Thoracic aorta (tissue), 2 donors: Measurements from ENCODE around the gene ATL1. TPM values are rescaled to one million over a fixed set of nuclear protein-coding genes. Genes with fewer than 3 reads are reported as not detected.

Experiments
- ATAC-seq: fragments of 150-250 bp; one replicate; pipeline ENCODE4 v1.8.0; 2017; ENCODE audit warnings: low read depth; ENCODE audit not compliant: insufficient number of reproducible peaks, low FRiP score
- DNase-seq: peaks from one replicate; pipeline ENCODE4 v3.0.0-alpha.2; 2020; ENCODE audit warnings: low spot score
- H3K27ac ChIP-seq, 2 donors: fragments of 200-600 bp; sonication (generic); 1 replicate in 1 of 2; 2 replicates in 1 of 2; pipeline ENCODE4 v1.5.1; 2016; ENCODE audit warnings: mild to moderate bottlenecking in 2 of 2, moderate library complexity in 2 of 2
- H3K27me3 ChIP-seq: fragments of 200-600 bp; sonication (generic); replicated peaks from 2 replicates; pipeline ENCODE4 v1.6.0; 2016; ENCODE audit warnings: mild to moderate bottlenecking; ENCODE audit not compliant: insufficient read depth
- H3K36me3 ChIP-seq: fragments of 200-600 bp; sonication (generic); one replicate; pipeline ENCODE4 v1.5.1; 2016
- H3K4me1 ChIP-seq, 2 donors: fragments of 200-600 bp; sonication (generic); 1 replicate in 1 of 2; 2 replicates in 1 of 2; pipeline versions ENCODE4 v1.5.1 to v1.6.0; 2016; ENCODE audit warnings: low read depth in 2 of 2, mild to moderate bottlenecking in 1 of 2; ENCODE audit not compliant: control insufficient read depth in 1 of 2
- H3K4me3 ChIP-seq: fragments of 200-600 bp; sonication (generic); 2 replicates; pipeline ENCODE4 v1.5.1; 2016; ENCODE audit warnings: mild to moderate bottlenecking
- H3K9me3 ChIP-seq: fragments of 200-600 bp; sonication (generic); 2 replicates; pipeline ENCODE4 v1.5.1; 2016
- CTCF ChIP-seq: fragments of 200-600 bp; sonication (generic); IDR thresholded peaks from one replicate; pipeline ENCODE4 v1.5.1; 2019; ENCODE audit warnings: antibody characterized with exemption
- total RNA-seq, 2 donors: library from RNA; depleted of rRNA; stranded (reverse); fragments of >200 nt; gene quantifications; one replicate each; pipeline versions ENCODE4 v1.1.0 to v1.2.3, GENCODE V29; 2016

ATL1 gene
- total RNA-seq, 2 donors from 2014 or later = 9.5 to 14.3 TPM

DNA sequence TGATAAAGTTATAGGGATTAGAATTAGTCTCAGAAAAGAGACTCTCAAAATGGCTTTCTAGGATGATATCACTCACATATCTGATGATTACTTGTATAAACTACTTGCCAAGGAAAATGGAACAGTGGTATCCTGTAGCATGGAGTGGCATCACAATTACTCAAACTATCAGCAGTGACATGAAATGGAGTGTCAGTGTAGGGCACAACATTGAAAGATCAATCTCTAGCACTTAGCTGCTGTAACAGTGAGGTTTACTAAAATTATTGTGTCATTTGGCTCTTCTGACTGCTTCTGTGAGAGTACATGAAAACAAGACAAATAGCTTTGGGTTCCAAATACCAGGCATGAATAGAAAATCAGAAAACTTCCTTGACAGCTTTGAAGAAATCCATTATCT is 20.9 kb upstream of the ATL1 start:
- DNase-seq (no peak), ATAC-seq (no peak)
- Histone ChIP-seq H3K4me1 (no peaks in the 10 kb centered on the region), H3K27me3 (no peaks in the 10 kb centered on the region), H3K9me3 (no peaks in the 10 kb centered on the region), H3K4me3 (no peak overlapping the region), H3K27ac (no peak overlapping the region), H3K36me3 (no peaks in the 10 kb centered on the region)
- no peak for TF ChIP-seq CTCF

DNA sequence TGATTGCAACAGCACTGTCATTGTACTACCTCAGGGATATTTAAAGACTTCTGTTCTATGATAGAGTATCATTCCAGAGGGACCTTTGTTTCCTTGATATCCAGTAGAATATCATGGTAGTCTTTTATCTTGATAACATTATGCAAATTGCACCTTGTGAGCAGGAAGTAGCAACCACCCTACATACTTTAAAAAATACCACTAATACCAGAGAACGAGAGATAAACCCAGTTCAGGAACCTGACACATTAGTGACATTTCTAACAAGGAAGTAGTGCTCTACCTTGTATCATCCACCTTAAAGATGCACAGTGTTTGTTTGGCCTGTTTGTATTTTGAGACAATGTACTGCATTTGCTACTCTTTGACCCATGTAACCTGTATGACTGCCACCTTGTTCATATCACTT is 18.8 kb upstream of the ATL1 start:
- no peaks in the 10 kb centered on the region for H3K9me3 ChIP-seq
- no peak for TF ChIP-seq CTCF
- no peak for ATAC-seq

GRCh38 chr14:50542941-50543418 is 17.0 kb upstream of the ATL1 start:
- DNase-seq (no peak), ATAC-seq (no peak)
- Histone ChIP-seq H3K36me3 (no peaks in the 10 kb centered on the region), H3K27ac (no peak overlapping the region), H3K4me1 (no peaks in the 10 kb centered on the region), H3K4me3 (no peak overlapping the region), H3K27me3 (no peaks in the 10 kb centered on the region), H3K9me3 (no peaks in the 10 kb centered on the region)
- peak; percentile 54 for TF ChIP-seq CTCF

More for the DNA sequence above, 18.8 kb upstream of the ATL1 start:
- Histone ChIP-seq H3K36me3 (no peaks in the 10 kb centered on the region), H3K27me3 (no peaks in the 10 kb centered on the region), H3K4me1 (no peaks in the 10 kb centered on the region), H3K4me3 (no peak overlapping the region), H3K27ac (no peak overlapping the region)
- no peak for DNase-seq

DNA sequence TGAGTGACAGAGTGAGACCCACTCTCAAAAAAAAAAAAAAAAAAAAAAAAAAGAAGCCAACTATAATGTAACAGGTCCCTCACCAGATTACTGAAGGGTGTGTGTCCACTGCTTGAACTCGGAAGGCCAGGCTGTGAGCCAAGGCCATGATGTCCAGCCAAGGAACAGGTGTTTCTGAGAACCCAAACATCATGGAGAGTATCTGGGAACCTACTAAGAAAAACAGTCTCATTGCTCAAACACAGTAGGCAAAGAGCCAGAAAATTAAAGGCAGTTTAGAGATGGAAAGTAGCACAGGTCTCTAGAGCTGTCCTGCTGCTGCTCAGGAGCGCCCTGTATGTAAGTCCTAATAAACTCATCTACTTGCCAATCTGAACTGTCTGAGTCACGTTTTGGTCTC is 15.0 kb upstream of the ATL1 start:
- Histone ChIP-seq H3K4me3 (no peak overlapping the region), H3K4me1 (no peaks in the 10 kb centered on the region), H3K27ac (no peak overlapping the region), H3K36me3 (no peaks in the 10 kb centered on the region), H3K9me3 (no peaks in the 10 kb centered on the region), H3K27me3 (no peaks in the 10 kb centered on the region)
- no peak for DNase-seq
- no peak for TF ChIP-seq CTCF
- ATAC-seq = no peak

DNA sequence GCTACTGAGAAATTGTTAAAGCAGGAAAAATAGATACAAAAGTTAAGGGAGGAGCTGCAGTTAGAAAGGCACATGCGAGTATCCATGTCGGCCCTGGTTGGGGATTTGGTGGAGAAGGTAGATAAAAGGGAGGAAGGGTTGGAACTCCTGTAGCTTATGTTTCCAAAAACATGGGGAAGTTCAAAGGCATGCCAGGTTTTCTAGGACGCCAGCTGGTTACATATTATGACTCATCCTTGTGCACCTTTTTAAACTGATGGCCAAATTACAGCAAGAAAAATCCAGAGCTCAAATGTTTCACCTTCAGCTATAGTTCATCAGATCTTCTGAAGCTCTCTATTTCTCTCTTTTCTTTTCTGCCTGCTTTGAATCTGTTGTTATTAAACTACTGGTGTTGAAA is 14.3 kb upstream of the ATL1 start:
- no peak overlapping the region for H3K4me3 ChIP-seq
- DNase-seq = no peak
- H3K27me3 ChIP-seq = no peaks in the 10 kb centered on the region
- ATAC-seq = no peak
- no peaks in the 10 kb centered on the region for H3K4me1 ChIP-seq
- H3K27ac ChIP-seq = no peak overlapping the region
- H3K9me3 ChIP-seq = no peaks in the 10 kb centered on the region
- H3K36me3 ChIP-seq = no peaks in the 10 kb centered on the region
- TF ChIP-seq CTCF = no peak
